IMR-90 (cell line): ENCODE measurements around the gene ACYP2.

ENCODE experiments used
- BHLHE40 ChIP-seq: fragments of 150-350 bp; IDR thresholded peaks from 2 replicates; pipeline ENCODE4 v1.6.1; 2016; ENCODE audit warnings: mild to moderate bottlenecking, low read depth, low read length
- CEBPB ChIP-seq: IDR thresholded peaks from 2 replicates; pipeline ENCODE4 v1.6.1; 2012; ENCODE audit warnings: low read depth, low read length, improper control_type of control experiment
- FOS ChIP-seq: fragments of 150-350 bp; IDR thresholded peaks from 2 replicates; pipeline ENCODE4 v1.6.1; 2016; ENCODE audit warnings: low read depth, low read length
- MAFK ChIP-seq: IDR thresholded peaks from 2 replicates; pipeline ENCODE4 v1.6.1; 2012; ENCODE audit warnings: low read depth, low read length, improper control_type of control experiment
- MAZ ChIP-seq: IDR thresholded peaks from 2 replicates; pipeline ENCODE4 v1.6.1; 2012; ENCODE audit warnings: low read depth, mild to moderate bottlenecking, low read length, improper control_type of control experiment, moderate library complexity, borderline replicate concordance
- MXI1 ChIP-seq: IDR thresholded peaks from 2 replicates; pipeline ENCODE4 v1.6.1; 2012; ENCODE audit warnings: low read depth, mild to moderate bottlenecking, low read length, moderate library complexity, borderline replicate concordance
- NFE2L2 ChIP-seq: fragments of 150-350 bp; IDR thresholded peaks from 2 replicates; pipeline ENCODE4 v1.6.1; 2016; ENCODE audit warnings: low read depth, mild to moderate bottlenecking, low read length
- POLR2A ChIP-seq: IDR thresholded peaks from 2 replicates; pipeline ENCODE4 v1.6.1; 2012; ENCODE audit warnings: mild to moderate bottlenecking, low read depth, low read length
- RAD21 ChIP-seq: IDR thresholded peaks from 2 replicates; pipeline ENCODE4 v1.6.1; 2012; ENCODE audit warnings: low read length, improper control_type of control experiment
- RCOR1 ChIP-seq: IDR thresholded peaks from 2 replicates; pipeline ENCODE4 v1.6.1; 2012; ENCODE audit warnings: mild to moderate bottlenecking, low read length, improper control_type of control experiment; ENCODE audit not compliant: insufficient replicate concordance
- RFX5 ChIP-seq: IDR thresholded peaks from 2 replicates; pipeline ENCODE4 v1.8.0; 2012; ENCODE audit warnings: low read depth, mild to moderate bottlenecking, low read length, moderate library complexity
- SMC3 ChIP-seq: fragments of 150-350 bp; IDR thresholded peaks from 2 replicates; pipeline ENCODE4 v1.6.1; 2016; ENCODE audit warnings: low read depth, mild to moderate bottlenecking, antibody characterized with exemption, low read length, moderate library complexity
- TF ChIP-seq, protein P1 (sequence below): conservative IDR thresholded peaks from 2 replicates; pipeline ENCODE4 v1.5.1; 2012; ENCODE audit warnings: mild to moderate bottlenecking, low read depth, low read length, improper control_type of control experiment
- TF ChIP-seq, protein P2 (sequence below): fragments of 150-350 bp; IDR thresholded peaks from 2 replicates; pipeline ENCODE4 v1.6.1; 2017; ENCODE audit warnings: mild to moderate bottlenecking, antibody characterized with exemption, low read length, low read depth

DNA sequence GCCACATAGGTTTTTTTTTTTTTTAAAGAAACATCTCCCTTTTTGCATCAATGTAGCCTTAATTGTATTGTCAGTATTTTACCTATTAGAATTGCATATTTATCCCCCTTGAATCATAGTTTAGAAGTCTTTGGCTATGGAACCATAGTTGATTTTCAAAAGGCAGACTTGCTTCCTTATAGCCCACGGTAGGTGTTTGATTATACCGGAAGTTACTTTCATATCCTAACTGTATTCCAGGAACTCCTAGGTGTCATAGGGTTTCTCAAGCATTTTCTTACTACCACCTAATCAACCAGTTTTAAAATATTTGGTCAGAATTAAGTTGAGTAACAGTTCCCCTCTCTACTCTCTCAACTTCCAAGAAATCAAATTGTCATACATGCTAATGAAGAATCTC, 227.2 kb downstream of the ACYP2 start:
- TF ChIP-seq, protein P1, sequence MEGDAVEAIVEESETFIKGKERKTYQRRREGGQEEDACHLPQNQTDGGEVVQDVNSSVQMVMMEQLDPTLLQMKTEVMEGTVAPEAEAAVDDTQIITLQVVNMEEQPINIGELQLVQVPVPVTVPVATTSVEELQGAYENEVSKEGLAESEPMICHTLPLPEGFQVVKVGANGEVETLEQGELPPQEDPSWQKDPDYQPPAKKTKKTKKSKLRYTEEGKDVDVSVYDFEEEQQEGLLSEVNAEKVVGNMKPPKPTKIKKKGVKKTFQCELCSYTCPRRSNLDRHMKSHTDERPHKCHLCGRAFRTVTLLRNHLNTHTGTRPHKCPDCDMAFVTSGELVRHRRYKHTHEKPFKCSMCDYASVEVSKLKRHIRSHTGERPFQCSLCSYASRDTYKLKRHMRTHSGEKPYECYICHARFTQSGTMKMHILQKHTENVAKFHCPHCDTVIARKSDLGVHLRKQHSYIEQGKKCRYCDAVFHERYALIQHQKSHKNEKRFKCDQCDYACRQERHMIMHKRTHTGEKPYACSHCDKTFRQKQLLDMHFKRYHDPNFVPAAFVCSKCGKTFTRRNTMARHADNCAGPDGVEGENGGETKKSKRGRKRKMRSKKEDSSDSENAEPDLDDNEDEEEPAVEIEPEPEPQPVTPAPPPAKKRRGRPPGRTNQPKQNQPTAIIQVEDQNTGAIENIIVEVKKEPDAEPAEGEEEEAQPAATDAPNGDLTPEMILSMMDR = no peak
- TF ChIP-seq FOS = no peak
- no peak for TF ChIP-seq MAZ
- TF ChIP-seq POLR2A = no peak
- no peak for TF ChIP-seq CEBPB
- TF ChIP-seq MXI1 = no peak
- TF ChIP-seq, protein P2, sequence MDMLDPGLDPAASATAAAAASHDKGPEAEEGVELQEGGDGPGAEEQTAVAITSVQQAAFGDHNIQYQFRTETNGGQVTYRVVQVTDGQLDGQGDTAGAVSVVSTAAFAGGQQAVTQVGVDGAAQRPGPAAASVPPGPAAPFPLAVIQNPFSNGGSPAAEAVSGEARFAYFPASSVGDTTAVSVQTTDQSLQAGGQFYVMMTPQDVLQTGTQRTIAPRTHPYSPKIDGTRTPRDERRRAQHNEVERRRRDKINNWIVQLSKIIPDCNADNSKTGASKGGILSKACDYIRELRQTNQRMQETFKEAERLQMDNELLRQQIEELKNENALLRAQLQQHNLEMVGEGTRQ = no peak
- no peak for TF ChIP-seq RCOR1
- TF ChIP-seq RFX5 = no peak
- no peak for TF ChIP-seq BHLHE40
- no peak for TF ChIP-seq MAFK
- TF ChIP-seq RAD21 = no peak
- no peak for TF ChIP-seq NFE2L2
- TF ChIP-seq SMC3 = no peak
